GM20000 (cell line): ENCODE results near the gene MEIS2.

ENCODE experiments used
- DNase-seq: peaks from one replicate; pipeline ENCODE4 v3.0.0; 2012; ENCODE audit warnings: low spot score
- CTCF ChIP-seq: IDR thresholded peaks from 2 replicates; pipeline ENCODE4 v1.5.1; 2012; ENCODE audit warnings: mild to moderate bottlenecking, control low read depth; ENCODE audit errors: extremely low read depth, missing control alignments

The MEIS2 gene

GRCh38 chr15:37004981-37005735 is 95.2 kb downstream of the MEIS2 start:
- DNase-seq: no peak
- no peak for TF ChIP-seq CTCF

GRCh38 chr15:37004373-37004869 is 95.9 kb downstream of the MEIS2 start:
- no peak for DNase-seq
- no peak for TF ChIP-seq CTCF

GRCh38 chr15:37002041-37002672 is 98.2 kb downstream of the MEIS2 start:
- DNase-seq: no peak
- no peak for TF ChIP-seq CTCF

- TF ChIP-seq CTCF: no peak
- DNase-seq: no peak
Observed at GRCh38 chr15:37001417-37001816, 98.9 kb downstream of the MEIS2 start.

GRCh38 chr15:36999778-37000177 is 100.6 kb downstream of the MEIS2 start:
- no peak for TF ChIP-seq CTCF
- DNase-seq: no peak

GRCh38 chr15:36996538-36997181 is 103.7 kb downstream of the MEIS2 start:
- TF ChIP-seq CTCF: no peak
- no peak for DNase-seq

GRCh38 chr15:36996121-36996520 is 104.2 kb downstream of the MEIS2 start:
- no peak for DNase-seq
- TF ChIP-seq CTCF: no peak
